Left ventricle myocardium inferior (tissue), 1 donor: ENCODE measurements around the gene HHIP. TPM values are rescaled to one million over a fixed set of nuclear protein-coding genes. Genes with fewer than 3 reads are reported as not detected.
A peak's percentile ranks its signal among the peaks of the same experiment; 100 is the strongest.

Source experiments
- DNase-seq: peaks from one replicate; pipeline ENCODE4 v3.0.0-alpha.2; 2020
- H3K27ac ChIP-seq: fragments of 200-600 bp; replicated peaks from 2 replicates; pipeline ENCODE4 v1.8.0; 2021
- H3K27me3 ChIP-seq: fragments of 200-600 bp; 2 replicates; pipeline ENCODE4 v1.8.0; 2021; ENCODE audit warnings: low read depth
- H3K36me3 ChIP-seq: fragments of 200-600 bp; 2 replicates; pipeline ENCODE4 v1.8.0; 2021
- H3K4me1 ChIP-seq: fragments of 200-600 bp; 2 replicates; pipeline ENCODE4 v1.8.0; 2021
- H3K4me3 ChIP-seq: fragments of 200-600 bp; 2 replicates; pipeline ENCODE4 v1.8.0; 2021; ENCODE audit warnings: mild to moderate bottlenecking, moderate library complexity
- H3K9me3 ChIP-seq: fragments of 200-600 bp; replicated peaks from 2 replicates; pipeline ENCODE4 v1.8.0; 2021
- CTCF ChIP-seq: fragments of 200-600 bp; IDR thresholded peaks from 2 replicates; pipeline ENCODE4 v1.8.0; 2021; ENCODE audit warnings: antibody characterized with exemption, mild to moderate bottlenecking, borderline replicate concordance
- intact Hi-C: fragments of 100-400 bp; cut with micrococcal nuclease; formaldehyde crosslinking; loops from one replicate; pipeline ENCODE4 v1.11.0; 2022
- long read RNA-seq: library from polyadenylated mRNA; unstranded; transcript quantifications from one replicate; pipeline ENCODE4 v2.0.0, GENCODE V29; 2021
- total RNA-seq: library from RNA; stranded (reverse); fragmentation: NEBNext Ultra II Directional; extraction: Animal tissue kit (Norgen Biotek cat#: 25700); gene quantifications from one replicate; pipeline ENCODE4 v1.2.1, GENCODE V29; 2021
- donor health status: DM: no; HTN: yes; CAD: no; lungs with severe emphysema.

The HHIP gene
- not detected for total RNA-seq
- long read RNA-seq, partial matches to known transcripts: 0 of 1 reads
- long read RNA-seq, other reads (novel, unspliced or antisense): 1 of 1 reads

- no peak for TF ChIP-seq CTCF
- Histone ChIP-seq H3K36me3 (no peaks in the 10 kb centered on the region), H3K9me3 (no peaks in the 10 kb centered on the region), H3K27ac (no peak within 1 kb of the TSS), H3K4me1 (peaks cover 26% of the 10 kb centered on the region), H3K27me3 (peaks cover 68% of the 10 kb centered on the region), H3K4me3 (peak within 1 kb of the TSS; percentile 65)
- DNase-seq: peak; percentile 27
- intact Hi-C loops: no loop called here
Observed at GRCh38 chr4:144645631-144646522, at the start of gene HHIP. Gene HHIP (plus strand): TSS chr4:144646156. CDS start chr4:144646676, 520 bp downstream.

GRCh38 chr4:144597171-144597570 lies 48.8 kb upstream of the HHIP start:
- Histone ChIP-seq H3K27ac (no peak overlapping the region), H3K4me3 (no peak overlapping the region), H3K4me1 (no peaks in the 10 kb centered on the region), H3K9me3 (peaks cover 6% of the 10 kb centered on the region), H3K36me3 (no peaks in the 10 kb centered on the region), H3K27me3 (no peaks in the 10 kb centered on the region)
- intact Hi-C loops: no loop called here
- TF ChIP-seq CTCF: no peak
- DNase-seq: no peak

GRCh38 chr4:144599621-144600020 lies 46.3 kb upstream of the HHIP start:
- H3K36me3 ChIP-seq: no peaks in the 10 kb centered on the region
- H3K27ac ChIP-seq: no peak overlapping the region
- peaks cover 29% of the 10 kb centered on the region for H3K9me3 ChIP-seq
- no peak for TF ChIP-seq CTCF
- no peak for DNase-seq
- H3K4me3 ChIP-seq: no peak overlapping the region
- H3K27me3 ChIP-seq: no peaks in the 10 kb centered on the region
- intact Hi-C loops: no loop called here
- H3K4me1 ChIP-seq: no peaks in the 10 kb centered on the region

- intact Hi-C loops: no loop called here
- TF ChIP-seq CTCF: peak; percentile 41
- no peaks in the 10 kb centered on the region for H3K27me3 ChIP-seq
- no peaks in the 10 kb centered on the region for H3K4me1 ChIP-seq
- no peaks in the 10 kb centered on the region for H3K36me3 ChIP-seq
- H3K9me3 ChIP-seq: no peaks in the 10 kb centered on the region
- no peak overlapping the region for H3K4me3 ChIP-seq
- DNase-seq: no peak
- H3K27ac ChIP-seq: no peak overlapping the region
Observed at GRCh38 chr4:144611850-144612249, 34.1 kb upstream of the HHIP start.

GRCh38 chr4:144614850-144615585 lies 30.9 kb upstream of the HHIP start:
- no peaks in the 10 kb centered on the region for H3K36me3 ChIP-seq
- H3K4me3 ChIP-seq: no peak overlapping the region
- H3K4me1 ChIP-seq: no peaks in the 10 kb centered on the region
- no peaks in the 10 kb centered on the region for H3K9me3 ChIP-seq
- H3K27ac ChIP-seq: no peak overlapping the region
- TF ChIP-seq CTCF: no peak
- no peak for DNase-seq
- intact Hi-C loops: no loop called here
- H3K27me3 ChIP-seq: no peaks in the 10 kb centered on the region
